Chondrocyte (in vitro differentiated cells): ENCODE data around the gene RAB21. TPM values are rescaled to one million over a fixed set of nuclear protein-coding genes. Genes with fewer than 3 reads are reported as not detected.

ENCODE experiments used
- DNase-seq: peaks from one replicate; pipeline ENCODE4 v3.0.0; 2021; ENCODE audit warnings: mixed read lengths, low spot score
- H3K27ac Mint-ChIP-seq: one replicate; pipeline ENCODE4 v1.8.0; 2021; ENCODE audit warnings: mild to moderate bottlenecking, moderate library complexity, mixed read lengths; ENCODE audit not compliant: unreplicated experiment
- H3K27me3 Mint-ChIP-seq: 2 replicates; pipeline ENCODE4 v1.8.0; 2021; ENCODE audit warnings: low read depth, mixed read lengths
- H3K36me3 Mint-ChIP-seq: 2 replicates; pipeline ENCODE4 v1.8.0; 2021; ENCODE audit warnings: low read depth, mixed read lengths
- H3K4me1 Mint-ChIP-seq: 2 replicates; pipeline ENCODE4 v1.8.0; 2021; ENCODE audit warnings: low read depth, mild to moderate bottlenecking, mixed read lengths
- H3K4me3 Mint-ChIP-seq: one replicate; pipeline ENCODE4 v1.8.0; 2021; ENCODE audit warnings: mild to moderate bottlenecking, moderate library complexity, mixed read lengths; ENCODE audit not compliant: unreplicated experiment
- H3K9me3 Mint-ChIP-seq: 2 replicates; pipeline ENCODE4 v1.8.0; 2021; ENCODE audit warnings: low read depth, mixed read lengths
- CTCF ChIP-seq: fragments of 200-600 bp; sonication (generic); IDR thresholded peaks from 2 replicates; pipeline ENCODE4 v1.5.0; 2021; ENCODE audit warnings: antibody characterized with exemption, mild to moderate bottlenecking, moderate library complexity
- total RNA-seq: library from RNA; stranded (reverse); gene quantifications from 3 replicates; pipeline ENCODE4 v1.2.1, GENCODE V29; 2021

The RAB21 gene
- total RNA-seq, 1 donor from 2014 or later: 77.1 TPM

GRCh38 chr12:71846322-71846940 lies 91.8 kb downstream of the RAB21 start:
- TF ChIP-seq CTCF: peak; percentile 84
- Mint-ChIP-seq H3K36me3 (peaks cover 3% of the 10 kb centered on the region), H3K4me1 (peaks cover 28% of the 10 kb centered on the region), H3K4me3 (no peak overlapping the region), H3K9me3 (no peaks in the 10 kb centered on the region), H3K27ac (no peak overlapping the region), H3K27me3 (no peaks in the 10 kb centered on the region)
- DNase-seq: no peak

GRCh38 chr12:71848212-71848611 lies 93.5 kb downstream of the RAB21 start:
- H3K27ac Mint-ChIP-seq: peak overlapping the region; percentile 57
- H3K9me3 Mint-ChIP-seq: peaks cover 5% of the 10 kb centered on the region
- H3K36me3 Mint-ChIP-seq: peaks cover 6% of the 10 kb centered on the region
- H3K4me1 Mint-ChIP-seq: peaks cover 20% of the 10 kb centered on the region
- no peak overlapping the region for H3K4me3 Mint-ChIP-seq
- TF ChIP-seq CTCF: no peak
- H3K27me3 Mint-ChIP-seq: no peaks in the 10 kb centered on the region
- DNase-seq: no peak

- peaks cover 5% of the 10 kb centered on the region for H3K9me3 Mint-ChIP-seq
- no peaks in the 10 kb centered on the region for H3K27me3 Mint-ChIP-seq
- TF ChIP-seq CTCF: no peak
- no peak overlapping the region for H3K27ac Mint-ChIP-seq
- DNase-seq: no peak
- H3K4me1 Mint-ChIP-seq: peaks cover 25% of the 10 kb centered on the region
- H3K36me3 Mint-ChIP-seq: peaks cover 6% of the 10 kb centered on the region
- H3K4me3 Mint-ChIP-seq: no peak overlapping the region
These were observed 94.6 kb downstream of the RAB21 start for GRCh38 chr12:71849109-71849851.

Other genes with a start within 250 kb of the RAB21 start
- 36.7 to 62.6 TPM (median 39.6 TPM) in 3 replicates for gene ZFC3H1, start 91.0 kb upstream of the RAB21 start, total RNA-seq
- gene THAP2, start 90.6 kb upstream of the RAB21 start, total RNA-seq: 4.8 to 5.9 TPM (median 5.2 TPM) in 3 replicates
- 25.7 to 35.0 TPM (median 27.5 TPM) in 3 replicates for gene TMEM19, start 68.8 kb upstream of the RAB21 start, total RNA-seq
- 31.3 to 40.2 TPM (median 36.1 TPM) in 3 replicates for gene TBC1D15, start 84.9 kb downstream of the RAB21 start, total RNA-seq
- not detected in 3 replicates for gene TPH2, start 184.0 kb downstream of the RAB21 start, total RNA-seq